CD8-positive, alpha-beta memory T cell (primary cell): Measurements from ENCODE around the gene LCOR. TPM values are rescaled to one million over a fixed set of nuclear protein-coding genes. Genes with fewer than 3 reads are reported as not detected.

ENCODE experiments used
- CTCF ChIA-PET: fragments of 350-600 bp; sonication (Branson Sonifier 250); formaldehyde crosslinking; loops from one replicate; lab custom pipeline; 2021; ENCODE audit warnings: antibody characterized with exemption; lab: Charles Lee
- POLR2A ChIA-PET: fragments of 350-600 bp; sonication (Branson Sonifier 250); formaldehyde crosslinking; loops from one replicate; lab custom pipeline; 2021; ENCODE audit warnings: antibody characterized with exemption; lab: Charles Lee
- DNase-seq, 5 donors: peaks; one replicate each; pipeline versions ENCODE4 v3.0.0 to v3.0.0-alpha.2; 2020 to 2022; ENCODE audit warnings: mixed read lengths in 1 of 5
- H3K27ac ChIP-seq: one replicate; pipeline ENCODE4 v1.7.0; 2013; ENCODE audit warnings: low read depth, mild to moderate bottlenecking, low read length, moderate library complexity
- H3K27me3 ChIP-seq: 2 replicates; pipeline ENCODE4 v1.7.0; 2013; ENCODE audit warnings: low read length, mild to moderate bottlenecking; ENCODE audit not compliant: insufficient read depth, poor library complexity, severe bottlenecking
- H3K36me3 ChIP-seq: 2 replicates; pipeline ENCODE4 v1.7.0; 2013; ENCODE audit warnings: mild to moderate bottlenecking, low read length, moderate library complexity; ENCODE audit not compliant: insufficient read depth
- H3K4me1 ChIP-seq: 2 replicates; pipeline ENCODE4 v1.7.0; 2013; ENCODE audit warnings: mild to moderate bottlenecking, low read length, moderate library complexity; ENCODE audit not compliant: insufficient read depth
- H3K4me3 ChIP-seq: 2 replicates; pipeline ENCODE4 v1.7.0; 2013; ENCODE audit warnings: mild to moderate bottlenecking, low read length
- H3K9me3 ChIP-seq: 2 replicates; pipeline ENCODE4 v1.7.0; 2013; ENCODE audit warnings: mild to moderate bottlenecking, low read length
- H3K27ac Mint-ChIP-seq, 8 donors: one replicate each; pipeline ENCODE4 v1.8.0; 2020 to 2021; ENCODE audit warnings: mixed read lengths in 8 of 8, mild to moderate bottlenecking in 6 of 8, inconsistent platforms in 3 of 8, moderate library complexity in 3 of 8
- H3K27me3 Mint-ChIP-seq, 2 donors: one replicate each; pipeline ENCODE4 v1.8.0; 2020 to 2021; ENCODE audit warnings: mixed read lengths in 2 of 2, mild to moderate bottlenecking in 1 of 2, moderate library complexity in 1 of 2
- H3K36me3 Mint-ChIP-seq, 3 donors: one replicate each; pipeline ENCODE4 v1.8.0; 2020 to 2021; ENCODE audit warnings: mixed read lengths in 3 of 3, inconsistent platforms in 1 of 3, mild to moderate bottlenecking in 1 of 3
- H3K4me1 Mint-ChIP-seq, 3 donors: one replicate each; pipeline ENCODE4 v1.8.0; 2020 to 2021; ENCODE audit warnings: mixed read lengths in 3 of 3, inconsistent platforms in 1 of 3, mild to moderate bottlenecking in 1 of 3
- H3K4me3 Mint-ChIP-seq, 7 donors: one replicate each; pipeline ENCODE4 v1.8.0; 2020 to 2021; ENCODE audit warnings: mixed read lengths in 7 of 7, mild to moderate bottlenecking in 6 of 7, moderate library complexity in 4 of 7, inconsistent platforms in 2 of 7
- H3K9me3 Mint-ChIP-seq, 5 donors: one replicate each; pipeline ENCODE4 v1.8.0; 2020 to 2022; ENCODE audit warnings: mixed read lengths in 5 of 5, mild to moderate bottlenecking in 3 of 5, moderate library complexity in 2 of 5, inconsistent platforms in 1 of 5
- polyA plus RNA-seq: library from polyadenylated mRNA; unstranded; fragments of 300-500 nt; fragmentation: Illumina TruSeq; gene quantifications from one replicate; pipeline ENCODE4 v1.2.3, GENCODE V29; 2021
- total RNA-seq, 2 experiments: library from RNA; stranded (reverse); gene quantifications; one replicate each; pipeline ENCODE4 v1.2.3, GENCODE V29; 2021

The LCOR gene
- total and polyA plus RNA-seq, 3 experiments from 2014 or later: 20.3 to 26.1 (median 20.8) TPM

DNA sequence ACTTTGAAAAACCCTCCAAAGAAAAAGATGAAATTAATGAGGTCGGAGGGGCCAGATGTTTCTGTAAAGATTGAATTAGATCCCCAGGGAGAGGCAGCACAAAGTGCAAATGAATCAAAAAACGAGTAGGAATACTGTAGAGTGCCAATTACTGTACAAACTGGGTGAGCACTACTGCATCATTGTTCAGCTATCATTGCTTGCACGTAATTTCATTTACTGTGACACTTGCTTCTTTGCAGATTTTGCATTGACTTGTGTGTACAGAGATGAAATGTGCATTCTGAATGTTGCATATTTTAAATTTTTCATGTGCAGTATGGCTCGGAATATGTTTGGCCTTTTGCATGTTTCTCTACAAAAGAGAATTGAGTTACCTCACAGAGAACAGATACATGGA is 123.7 kb downstream of the LCOR start:
- ChIA-PET POLR2A (no interaction called here), CTCF (no interaction called here)
- Mint-ChIP-seq H3K4me1 (peaks cover 2 to 7% (median 6%) of the 10 kb centered on the region in 3 donors), H3K4me3 (no peak overlapping the region), H3K27ac (no peak overlapping the region), H3K36me3 (peaks cover 5 to 79% (median 17%) of the 10 kb centered on the region in 3 donors), H3K9me3 (no peaks in the 10 kb centered on the region), H3K27me3 (no peaks in the 10 kb centered on the region)
- no peak overlapping the region for H3K4me3 ChIP-seq
- H3K4me1 ChIP-seq: no peaks in the 10 kb centered on the region
- no peaks in the 10 kb centered on the region for H3K27me3 ChIP-seq
- H3K36me3 ChIP-seq: peaks cover 17% of the 10 kb centered on the region
- H3K27ac ChIP-seq: no peak overlapping the region
- no peaks in the 10 kb centered on the region for H3K9me3 ChIP-seq
- no peak for DNase-seq

- H3K27ac ChIP-seq: no peak overlapping the region
- ChIA-PET CTCF (no interaction called here), POLR2A (no interaction called here)
- H3K4me3 ChIP-seq: no peak overlapping the region
- H3K36me3 ChIP-seq: peaks cover 12% of the 10 kb centered on the region
- no peaks in the 10 kb centered on the region for H3K9me3 Mint-ChIP-seq
- H3K4me1 ChIP-seq: no peaks in the 10 kb centered on the region
- H3K27me3 Mint-ChIP-seq: no peaks in the 10 kb centered on the region
- H3K27me3 ChIP-seq: no peaks in the 10 kb centered on the region
- H3K27ac Mint-ChIP-seq: peak overlapping the region in 1 of 8 donors; percentile 51
- H3K4me1 Mint-ChIP-seq: peaks cover 2 to 11% (median 7%) of the 10 kb centered on the region in 3 donors
- no peak for DNase-seq
- no peaks in the 10 kb centered on the region for H3K9me3 ChIP-seq
- H3K36me3 Mint-ChIP-seq: peaks cover 5 to 77% (median 15%) of the 10 kb centered on the region in 3 donors
- no peak overlapping the region for H3K4me3 Mint-ChIP-seq
Observed at GRCh38 chr10:96958071-96958470, 126.0 kb downstream of the LCOR start.

GRCh38 chr10:96959733-96960132 is 127.6 kb downstream of the LCOR start:
- H3K27me3 Mint-ChIP-seq: no peaks in the 10 kb centered on the region
- Histone ChIP-seq H3K4me1 (no peaks in the 10 kb centered on the region), H3K27ac (no peak overlapping the region), H3K9me3 (no peaks in the 10 kb centered on the region), H3K27me3 (no peaks in the 10 kb centered on the region), H3K4me3 (no peak overlapping the region), H3K36me3 (peaks cover 12% of the 10 kb centered on the region)
- CTCF ChIA-PET: interaction anchor here (0.9 kb wide), 1 partner anchor 14 kb away, joined by 3 read pairs; no protein-coding TSS in a partner anchor
- no peak overlapping the region for H3K27ac Mint-ChIP-seq
- DNase-seq: no peak
- POLR2A ChIA-PET: no interaction called here
- H3K4me1 Mint-ChIP-seq: peaks cover 2 to 15% (median 7%) of the 10 kb centered on the region in 3 donors
- no peak overlapping the region for H3K4me3 Mint-ChIP-seq
- peaks cover 5 to 67% (median 12%) of the 10 kb centered on the region in 3 donors for H3K36me3 Mint-ChIP-seq
- H3K9me3 Mint-ChIP-seq: no peaks in the 10 kb centered on the region

- Mint-ChIP-seq H3K9me3 (no peaks in the 10 kb centered on the region), H3K36me3 (peaks cover 0 to 59% (median 5%) of the 10 kb centered on the region in 3 donors), H3K4me3 (no peak overlapping the region), H3K4me1 (peaks cover 2 to 15% (median 7%) of the 10 kb centered on the region in 3 donors), H3K27me3 (no peaks in the 10 kb centered on the region), H3K27ac (peak overlapping the region in 1 of 8 donors; percentile 21)
- Histone ChIP-seq H3K36me3 (peaks cover 4% of the 10 kb centered on the region), H3K27me3 (no peaks in the 10 kb centered on the region), H3K27ac (no peak overlapping the region), H3K4me1 (no peaks in the 10 kb centered on the region), H3K9me3 (no peaks in the 10 kb centered on the region), H3K4me3 (no peak overlapping the region)
- DNase-seq: no peak
- POLR2A ChIA-PET: no interaction called here
- CTCF ChIA-PET: interaction anchor here (0.9 kb wide), 1 partner anchor 13 kb away, joined by 3 read pairs; no protein-coding TSS in a partner anchor
Observed at GRCh38 chr10:96960872-96961271, 128.8 kb downstream of the LCOR start.

DNA sequence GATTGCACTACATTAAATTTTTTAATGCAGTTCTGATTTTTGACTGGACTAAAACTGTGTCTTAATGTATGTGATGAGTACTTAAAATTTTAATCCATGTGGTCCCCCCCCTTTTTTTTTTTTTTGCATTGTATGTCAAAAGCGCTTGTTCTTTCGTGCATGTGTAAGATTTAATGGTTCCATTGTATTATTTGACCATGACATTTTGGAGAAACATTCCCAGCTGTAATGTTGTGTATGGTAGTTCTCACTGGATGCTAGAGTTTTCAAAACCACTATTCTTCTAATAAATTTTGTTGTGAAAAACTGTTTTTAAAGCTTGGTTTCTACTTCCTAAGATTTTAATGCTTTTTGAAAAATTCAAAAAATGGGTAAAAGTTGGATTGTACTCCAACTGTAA is 132.0 kb downstream of the LCOR start:
- Mint-ChIP-seq H3K4me1 (peaks cover 2 to 15% (median 7%) of the 10 kb centered on the region in 3 donors), H3K27me3 (no peaks in the 10 kb centered on the region), H3K36me3 (peaks cover 0 to 37% (median 4%) of the 10 kb centered on the region in 3 donors), H3K27ac (no peak overlapping the region), H3K9me3 (no peaks in the 10 kb centered on the region), H3K4me3 (no peak overlapping the region)
- no peak overlapping the region for H3K27ac ChIP-seq
- CTCF ChIA-PET: no interaction called here
- POLR2A ChIA-PET: no interaction called here
- no peaks in the 10 kb centered on the region for H3K4me1 ChIP-seq
- no peaks in the 10 kb centered on the region for H3K27me3 ChIP-seq
- no peaks in the 10 kb centered on the region for H3K9me3 ChIP-seq
- no peak overlapping the region for H3K4me3 ChIP-seq
- DNase-seq: no peak
- H3K36me3 ChIP-seq: no peaks in the 10 kb centered on the region

DNA sequence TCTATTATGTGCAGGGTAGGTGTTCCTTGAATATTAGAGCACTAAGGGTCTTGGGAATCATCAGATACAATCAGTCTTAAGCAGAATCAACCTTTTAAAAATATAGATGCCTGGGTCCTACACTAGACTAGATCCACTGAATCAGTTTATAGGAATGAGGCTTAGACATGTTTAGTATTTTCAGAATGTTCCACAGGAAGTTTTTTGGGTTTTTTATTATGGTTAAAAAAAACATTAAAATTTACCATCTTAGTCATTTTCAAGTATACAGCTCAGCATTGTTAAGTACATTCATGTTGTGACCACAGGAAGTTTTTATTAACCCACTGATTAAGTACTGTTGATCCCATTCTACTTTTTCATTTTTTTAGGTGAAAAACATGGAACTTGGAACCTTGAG is 135.7 kb downstream of the LCOR start:
- H3K36me3 Mint-ChIP-seq: peaks cover 0 to 19% (median 4%) of the 10 kb centered on the region in 3 donors
- H3K27ac Mint-ChIP-seq: no peak overlapping the region
- POLR2A ChIA-PET: no interaction called here
- H3K27me3 Mint-ChIP-seq: no peaks in the 10 kb centered on the region
- no peaks in the 10 kb centered on the region for H3K27me3 ChIP-seq
- CTCF ChIA-PET: no interaction called here
- DNase-seq: no peak
- no peaks in the 10 kb centered on the region for H3K4me1 ChIP-seq
- H3K36me3 ChIP-seq: no peaks in the 10 kb centered on the region
- H3K9me3 Mint-ChIP-seq: no peaks in the 10 kb centered on the region
- no peaks in the 10 kb centered on the region for H3K9me3 ChIP-seq
- H3K4me3 Mint-ChIP-seq: no peak overlapping the region
- H3K4me3 ChIP-seq: no peak overlapping the region
- H3K27ac ChIP-seq: no peak overlapping the region
- H3K4me1 Mint-ChIP-seq: peaks cover 0 to 8% (median 2%) of the 10 kb centered on the region in 3 donors

- Mint-ChIP-seq H3K4me3 (no peak overlapping the region), H3K27me3 (no peaks in the 10 kb centered on the region), H3K9me3 (no peaks in the 10 kb centered on the region), H3K4me1 (peaks cover 0 to 2% (median 2%) of the 10 kb centered on the region in 3 donors), H3K36me3 (peaks cover 0 to 14% (median 8%) of the 10 kb centered on the region in 3 donors), H3K27ac (peak overlapping the region in 1 of 8 donors; percentile 9)
- Histone ChIP-seq H3K4me3 (no peak overlapping the region), H3K4me1 (no peaks in the 10 kb centered on the region), H3K9me3 (no peaks in the 10 kb centered on the region), H3K36me3 (no peaks in the 10 kb centered on the region), H3K27me3 (no peaks in the 10 kb centered on the region), H3K27ac (no peak overlapping the region)
- ChIA-PET POLR2A (no interaction called here), CTCF (no interaction called here)
- DNase-seq: no peak
Observed at GRCh38 chr10:96968682-96969423, 136.8 kb downstream of the LCOR start.

GRCh38 chr10:96971324-96971723 is 139.2 kb downstream of the LCOR start:
- Histone ChIP-seq H3K27ac (no peak overlapping the region), H3K27me3 (no peaks in the 10 kb centered on the region), H3K4me3 (no peak overlapping the region), H3K36me3 (no peaks in the 10 kb centered on the region), H3K4me1 (no peaks in the 10 kb centered on the region), H3K9me3 (no peaks in the 10 kb centered on the region)
- peaks cover 0 to 10% (median 6%) of the 10 kb centered on the region in 3 donors for H3K36me3 Mint-ChIP-seq
- POLR2A ChIA-PET: no interaction called here
- DNase-seq: no peak
- no peaks in the 10 kb centered on the region for H3K27me3 Mint-ChIP-seq
- no peak overlapping the region for H3K4me3 Mint-ChIP-seq
- CTCF ChIA-PET: no interaction called here
- H3K9me3 Mint-ChIP-seq: no peaks in the 10 kb centered on the region
- no peak overlapping the region for H3K27ac Mint-ChIP-seq
- H3K4me1 Mint-ChIP-seq: peaks cover 0 to 2% (median 2%) of the 10 kb centered on the region in 3 donors
